H9 (cell line): Measurements from ENCODE around the gene VWA5B1. TPM values are rescaled to one million over a fixed set of nuclear protein-coding genes. Genes with fewer than 3 reads are reported as not detected.

ENCODE experiments used
- DNase-seq: peaks from one replicate; pipeline ENCODE4 v3.0.0-alpha.2; 2017
- H2AFZ ChIP-seq: one replicate; pipeline ENCODE4 v1.6.1; 2013; ENCODE audit warnings: mild to moderate bottlenecking, low read length, control low read depth, moderate library complexity
- H2AK5ac ChIP-seq: 2 replicates; pipeline ENCODE4 v1.6.1; 2013; ENCODE audit warnings: low read length, control low read depth, mixed read lengths; ENCODE audit not compliant: insufficient read length
- H2BK120ac ChIP-seq: one replicate; pipeline ENCODE4 v1.6.1; 2013; ENCODE audit warnings: low read depth, mild to moderate bottlenecking, low read length, control low read depth, inconsistent platforms; ENCODE audit not compliant: poor library complexity, severe bottlenecking
- H2BK12ac ChIP-seq: 2 replicates; pipeline ENCODE4 v1.6.1; 2013; ENCODE audit warnings: low read length, control low read depth, mixed read lengths, low read depth; ENCODE audit not compliant: insufficient read length
- H2BK15ac ChIP-seq: 2 replicates; pipeline ENCODE4 v1.6.1; 2013; ENCODE audit warnings: low read depth, low read length, control low read depth
- H2BK20ac ChIP-seq: one replicate; pipeline ENCODE4 v1.6.1; 2013; ENCODE audit warnings: low read depth, mild to moderate bottlenecking, low read length, control low read depth, inconsistent platforms; ENCODE audit not compliant: poor library complexity, severe bottlenecking
- H2BK5ac ChIP-seq: 2 replicates; pipeline ENCODE4 v1.6.1; 2013; ENCODE audit warnings: low read length, control low read depth, mixed read lengths; ENCODE audit not compliant: insufficient read length
- H3K14ac ChIP-seq: 2 replicates; pipeline ENCODE4 v1.6.1; 2013; ENCODE audit warnings: low read length, control low read depth; ENCODE audit not compliant: insufficient read depth
- H3K18ac ChIP-seq: 2 replicates; pipeline ENCODE4 v1.6.1; 2013; ENCODE audit warnings: low read depth, mild to moderate bottlenecking, mixed read lengths, low read length, control low read depth; ENCODE audit not compliant: insufficient read length
- H3K23ac ChIP-seq: 2 replicates; pipeline ENCODE4 v1.6.1; 2013; ENCODE audit warnings: low read length, control low read depth, mixed read lengths, low read depth; ENCODE audit not compliant: insufficient read length
- H3K23me2 ChIP-seq: 2 replicates; pipeline ENCODE4 v1.6.1; 2013; ENCODE audit warnings: low read depth, mild to moderate bottlenecking, mixed read lengths, low read length, control low read depth; ENCODE audit not compliant: insufficient read length, poor library complexity, severe bottlenecking
- H3K27ac ChIP-seq: 2 replicates; pipeline ENCODE4 v1.5.1; 2013; ENCODE audit warnings: low read length, control low read depth, mixed read lengths, low read depth; ENCODE audit not compliant: insufficient read length
- H3K27me3 ChIP-seq: 2 replicates; pipeline ENCODE4 v1.6.1; 2013; ENCODE audit warnings: low read length, control low read depth, inconsistent platforms; ENCODE audit not compliant: insufficient read depth
- H3K4ac ChIP-seq: 2 replicates; pipeline ENCODE4 v1.6.1; 2013; ENCODE audit warnings: low read depth, mild to moderate bottlenecking, control low read depth, inconsistent platforms, low read length, moderate library complexity
- H3K4me1 ChIP-seq: 2 replicates; pipeline ENCODE4 v1.6.1; 2013; ENCODE audit warnings: low read length, control low read depth, inconsistent platforms; ENCODE audit not compliant: insufficient read depth
- H3K4me2 ChIP-seq: 2 replicates; pipeline ENCODE4 v1.6.1; 2013; ENCODE audit warnings: low read length, control low read depth, mixed read lengths; ENCODE audit not compliant: insufficient read length, insufficient read depth
- H3K56ac ChIP-seq: 2 replicates; pipeline ENCODE4 v1.6.1; 2013; ENCODE audit warnings: low read depth, mild to moderate bottlenecking, mixed read lengths, low read length, control low read depth; ENCODE audit not compliant: insufficient read length
- H3K79me1 ChIP-seq: 2 replicates; pipeline ENCODE4 v1.6.1; 2013; ENCODE audit warnings: low read depth, mild to moderate bottlenecking, moderate library complexity, low read length, control low read depth, inconsistent platforms; ENCODE audit not compliant: insufficient read depth, poor library complexity, severe bottlenecking
- H3K79me2 ChIP-seq: 2 replicates; pipeline ENCODE4 v1.6.1; 2013; ENCODE audit warnings: low read length, control low read depth, inconsistent platforms; ENCODE audit not compliant: insufficient read depth
- H3K9ac ChIP-seq: 2 replicates; pipeline ENCODE4 v1.6.1; 2013; ENCODE audit warnings: low read length, control low read depth, mixed read lengths; ENCODE audit not compliant: insufficient read length; ENCODE audit errors: extremely low read depth
- H3K9me3 ChIP-seq: one replicate; pipeline ENCODE4 v1.6.1; 2013; ENCODE audit warnings: low read depth, low read length, inconsistent platforms; ENCODE audit not compliant: control insufficient read depth
- H3T11ph ChIP-seq: one replicate; pipeline ENCODE4 v1.6.1; 2013; ENCODE audit warnings: mild to moderate bottlenecking, low read length, control low read depth, inconsistent platforms
- H4K20me1 ChIP-seq: one replicate; pipeline ENCODE4 v1.6.1; 2013; ENCODE audit not compliant: control insufficient read depth, insufficient read length, insufficient read depth
- H4K5ac ChIP-seq: 2 replicates; pipeline ENCODE4 v1.6.1; 2013; ENCODE audit warnings: low read depth, mild to moderate bottlenecking, mixed read lengths, low read length, control low read depth; ENCODE audit not compliant: insufficient read length
- H4K8ac ChIP-seq: replicated peaks from 2 replicates; pipeline ENCODE4 v1.6.1; 2013; ENCODE audit warnings: low read length, control low read depth, mixed read lengths, low read depth; ENCODE audit not compliant: insufficient read length
- H4K91ac ChIP-seq: 2 replicates; pipeline ENCODE4 v1.6.1; 2013; ENCODE audit warnings: low read depth, mild to moderate bottlenecking, moderate library complexity, mixed read lengths, low read length, control low read depth; ENCODE audit not compliant: insufficient read length
- H3K27ac Mint-ChIP-seq, 3 experiments: 2 replicates in 2 of 3; 3 replicates in 1 of 3; pipeline ENCODE4 v1.8.0; 2020 to 2021; ENCODE audit warnings: mixed read lengths in 3 of 3, mild to moderate bottlenecking in 1 of 3, moderate library complexity in 1 of 3
- H3K27me3 Mint-ChIP-seq: 2 replicates; pipeline ENCODE4 v1.8.0; 2021; ENCODE audit warnings: low read depth, mild to moderate bottlenecking, moderate library complexity, mixed read lengths
- H3K36me3 Mint-ChIP-seq, 3 experiments: 2 replicates in 2 of 3; 3 replicates in 1 of 3; pipeline ENCODE4 v1.8.0; 2020 to 2021; ENCODE audit warnings: low read depth in 3 of 3, mixed read lengths in 3 of 3; ENCODE audit not compliant: insufficient read depth in 1 of 3
- H3K4me1 Mint-ChIP-seq, 2 experiments: 2 replicates each; pipeline ENCODE4 v1.8.0; 2020; ENCODE audit warnings: mixed read lengths in 2 of 2
- H3K4me3 Mint-ChIP-seq, 2 experiments: 2 replicates in 1 of 2; 3 replicates in 1 of 2; pipeline ENCODE4 v1.8.0; 2020 to 2021; ENCODE audit warnings: mild to moderate bottlenecking in 2 of 2, mixed read lengths in 2 of 2, moderate library complexity in 1 of 2
- H3K9me3 Mint-ChIP-seq, 2 experiments: 2 replicates in 1 of 2; 3 replicates in 1 of 2; pipeline ENCODE4 v1.8.0; 2020; ENCODE audit warnings: mild to moderate bottlenecking in 2 of 2, mixed read lengths in 2 of 2, moderate library complexity in 1 of 2
- CTCF ChIP-seq: fragments of 200-600 bp; sonication (generic); conservative IDR thresholded peaks from 3 replicates; pipeline ENCODE4 v1.8.0; 2021; ENCODE audit warnings: antibody characterized with exemption, mild to moderate bottlenecking
- WGBS: extraction: QIAGEN DNeasy Blood & Tissue Kit; methylation state at CpG from one replicate; pipeline ENCODE4 v1.1.7; 2013; ENCODE audit warnings: missing lambda C conversion rate, low lambda C conversion rate, mixed read lengths; ENCODE audit not compliant: insufficient read length; ENCODE audit errors: extremely low coverage; 5-methylcytosine and 5-hydroxymethylcytosine counted together
- total RNA-seq: library from RNA; stranded (reverse); gene quantifications from 2 replicates; pipeline ENCODE4 v1.2.1, GENCODE V29; 2021

The VWA5B1 gene
- total RNA-seq, 1 experiment from 2014 or later = not detected

- H3K4me2 ChIP-seq = no peak overlapping the region
- no peak overlapping the region for H3K4me3 Mint-ChIP-seq
- H3K9me3 Mint-ChIP-seq = no peaks in the 10 kb centered on the region
- no peak overlapping the region for H3T11ph ChIP-seq
- no peaks in the 10 kb centered on the region for H3K27me3 ChIP-seq
- no peak overlapping the region for H4K8ac ChIP-seq
- H3K9ac ChIP-seq = no peak overlapping the region
- no peak for DNase-seq
- no peaks in the 10 kb centered on the region for H3K79me2 ChIP-seq
- no peak overlapping the region for H2AK5ac ChIP-seq
- H3K56ac ChIP-seq = no peak overlapping the region
- no peak overlapping the region for H3K4ac ChIP-seq
- no peak overlapping the region for H3K18ac ChIP-seq
- H2BK12ac ChIP-seq = no peak overlapping the region
- H3K4me1 ChIP-seq = peaks cover 3% of the 10 kb centered on the region; the same call in 1 of the 2 replicates
- H3K27ac Mint-ChIP-seq = no peak overlapping the region
- H2BK20ac ChIP-seq = no peak overlapping the region
- no peak overlapping the region for H4K91ac ChIP-seq
- H3K27ac ChIP-seq = no peak overlapping the region
- no peaks in the 10 kb centered on the region for H3K9me3 ChIP-seq
- H3K14ac ChIP-seq = no peak overlapping the region
- no peaks in the 10 kb centered on the region for H3K79me1 ChIP-seq
- H4K5ac ChIP-seq = no peak overlapping the region
- H3K23me2 ChIP-seq = no peaks in the 10 kb centered on the region
- peaks cover 42% of the 10 kb centered on the region for H3K27me3 Mint-ChIP-seq
- H2BK15ac ChIP-seq = no peak overlapping the region
- H3K23ac ChIP-seq = no peak overlapping the region
- WGBS = no CpG with 5 or more reads among the region's 1 CpG
- no peak overlapping the region for H2AFZ ChIP-seq
- TF ChIP-seq CTCF = no peak
- H2BK120ac ChIP-seq = no peak overlapping the region
- H3K36me3 Mint-ChIP-seq = no peaks in the 10 kb centered on the region
- H2BK5ac ChIP-seq = no peak overlapping the region
- no peaks in the 10 kb centered on the region for H4K20me1 ChIP-seq
- H3K4me1 Mint-ChIP-seq = peaks cover 6 to 14% of the 10 kb centered on the region in 2 experiments
Observed at GRCh38 chr1:20252587-20252986, 38.1 kb upstream of the VWA5B1 start.
